ENCODE data around the gene RNH1. TPM values are rescaled to one million over a fixed set of nuclear protein-coding genes. Genes with fewer than 3 reads are reported as not detected.

RNH1 gene
- total and polyA plus RNA-seq, 2 of the 8 experiments (the other 6 are each of a cell fraction or from before 2014, with no cell fraction given): 48.7 to 49.8 TPM

- Histone ChIP-seq H4K20me1 (replicated peaks in 1 of 2; ENCODE audit: control insufficient read depth in 1 of 2, insufficient read depth in 2 of 2, low read length in 2 of 2) (peaks cover 1 to 9% of the 10 kb centered on the region in 2 experiments), H4K8ac (ENCODE audit: extremely low read depth, insufficient read depth, low read length) (no peak overlapping the region), H3K4me2 (ENCODE audit: insufficient read depth in 1 of 2, low read depth in 2 of 2, low read length in 2 of 2) (no peak overlapping the region), H2AK5ac (ENCODE audit: low read depth, low read length) (no peak overlapping the region), H3K79me2 (ENCODE audit: control insufficient read depth in 1 of 2, insufficient read depth in 2 of 2, low read length in 2 of 2) (peaks cover 0 to 12% of the 10 kb centered on the region in 2 experiments; a peak in 1 of 4 replicates), H3K18ac (ENCODE audit: extremely low read depth, low read length) (no peak overlapping the region), H3K23me2 (ENCODE audit: low read depth, low read length) (no peaks in the 10 kb centered on the region), H2BK20ac (ENCODE audit: low read length) (no peak overlapping the region), H3K4ac (replicated peaks; ENCODE audit: insufficient read length, low read depth, low read length) (no peak overlapping the region), H4K91ac (replicated peaks; ENCODE audit: insufficient read length, low read length) (no peak overlapping the region), H3K27ac (ENCODE audit: low read depth, low read length) (no peak overlapping the region), H3K4me1 (replicated peaks in 1 of 4; ENCODE audit: control insufficient read depth in 3 of 4, insufficient read depth in 4 of 4, low read length in 3 of 4) (no peaks in the 10 kb centered on the region), H3K4me3 (ENCODE audit: extremely low read depth in 1 of 4, insufficient read depth in 2 of 4, low read depth in 3 of 4, low read length in 4 of 4) (no peak overlapping the region), H2BK15ac (ENCODE audit: low read length) (no peak overlapping the region), H3K9me3 (ENCODE audit: insufficient read depth in 2 of 2, low read depth in 1 of 2, low read length in 1 of 2) (peaks cover 0 to 10% of the 10 kb centered on the region in 2 experiments; a peak in 1 of 4 replicates), H3K56ac (replicated peaks; ENCODE audit: insufficient read length, low read depth, low read length) (no peak overlapping the region), H2BK5ac (ENCODE audit: low read depth, low read length) (no peak overlapping the region), H3K36me3 (ENCODE audit: control insufficient read depth in 2 of 4, insufficient read depth in 4 of 4, low read length in 3 of 4) (peaks cover 0 to 15% (median 3%) of the 10 kb centered on the region in 4 experiments; a peak in 5 of 8 replicates), H2AFZ (ENCODE audit: low read length) (no peak overlapping the region), H3K14ac (ENCODE audit: insufficient read length) (no peak overlapping the region), H3K23ac (ENCODE audit: insufficient read length) (no peak overlapping the region), H2BK120ac (replicated peaks; ENCODE audit: low read depth, low read length) (no peak overlapping the region), H3K9ac (replicated peaks in 1 of 4; ENCODE audit: extremely low read depth in 1 of 4, low read depth in 3 of 4, low read length in 3 of 4) (no peak overlapping the region), H3K27me3 (replicated peaks in 1 of 4; ENCODE audit: control insufficient read depth in 3 of 4, extremely low read depth in 1 of 4, insufficient read depth in 3 of 4, low read length in 3 of 4) (no peaks in the 10 kb centered on the region), H3K79me1 (ENCODE audit: low read depth, low read length) (peaks cover 12% of the 10 kb centered on the region), H2BK12ac (ENCODE audit: low read depth, low read length) (no peak overlapping the region), H4K5ac (ENCODE audit: insufficient read length, low read depth, low read length) (no peak overlapping the region)
- ChIA-PET POLR2A (ENCODE audit: partially characterized antibody) (interaction anchor here (0.8 kb wide), 3 partner anchors 10 to 199 kb away, joined by 3 read pairs; no protein-coding TSS in a partner anchor), CTCF (ENCODE audit: partially characterized antibody) (interaction anchor here (1.2 to 1.3 kb wide), 2 partner anchors 29 to 39 kb away, joined by 3 read pairs; no protein-coding TSS in a partner anchor)
- no peak for DNase-seq (ENCODE audit: low read depth in 1 of 2, low spot score in 2 of 2)
- 94% methylated on average over 9 of the region's 19 CpGs; no CpG with 5 or more reads in 1 of the 2 experiments for WGBS, 2 experiments (ENCODE audit: extremely low coverage in 1 of 2, insufficient coverage in 1 of 2, insufficient read length in 1 of 2, insufficient replicate concordance in 2 of 2, low coverage in 1 of 2, low lambda C conversion rate in 2 of 2, missing lambda C conversion rate in 1 of 2)
- FAIRE-seq: no peak
- TF ChIP-seq ATF3 (IDR thresholded peaks at IDR 0.05; ENCODE audit: insufficient read depth, low read depth, low read length) (no peak), KDM5A (IDR thresholded peaks at IDR 0.05; ENCODE audit: low read length) (no peak), TAF7 (optimal IDR thresholded peaks at IDR 0.05; ENCODE audit: borderline replicate concordance, low read depth, low read length) (no peak), BACH1 (IDR thresholded peaks at IDR 0.05; ENCODE audit: low read length) (no peak), PHF8 (conservative IDR thresholded peaks at IDR 0.05; ENCODE audit: low read depth, low read length) (no peak), KDM1A (IDR thresholded peaks at IDR 0.05; ENCODE audit: borderline replicate concordance, low read length) (no peak), RAD21 (IDR thresholded peaks at IDR 0.05 in 1 of 2, conservative IDR thresholded peaks at IDR 0.05 in 1 of 2; ENCODE audit: low read depth in 2 of 2, low read length in 2 of 2) (no peak), BCL11A (IDR thresholded peaks at IDR 0.05; ENCODE audit: low read depth in 2 of 2, low read length in 2 of 2) (no peak), POLR2A (IDR thresholded peaks at IDR 0.05; ENCODE audit: control extremely low read depth in 1 of 2, low read depth in 2 of 2, low read length in 2 of 2) (no peak), CBX8 (IDR thresholded peaks at IDR 0.05; ENCODE audit: borderline replicate concordance, low read depth, low read length) (no peak), CBX5 (IDR thresholded peaks at IDR 0.05; ENCODE audit: low read depth, low read length) (no peak), MAX (IDR thresholded peaks at IDR 0.05) (no peak), SIN3A (conservative IDR thresholded peaks at IDR 0.05 in 1 of 2, IDR thresholded peaks at IDR 0.05 in 1 of 2; ENCODE audit: low read depth in 1 of 2, low read length in 2 of 2) (no peak)
These were observed 18.5 kb downstream of the RNH1 start for GRCh38 chr11:488579-488978.

Data from H1 (cell line).